GM12878 (cell line): Measurements from ENCODE around the gene MAP3K5.
"Not testable (repeated sequence)": the region's sequence is repeated elsewhere in the genome, so short reads cannot be mapped to it uniquely, and the experiment has no call there.

Source experiments
- FOXM1 ChIP-seq: IDR thresholded peaks from 2 replicates; pipeline ENCODE4 v1.6.1; 2012; ENCODE audit warnings: low read depth, mild to moderate bottlenecking, inconsistent platforms, low read length, moderate library complexity
- MTA2 ChIP-seq: fragments of 450-650 bp; IDR thresholded peaks from 2 replicates; pipeline ENCODE4 v1.6.1; 2016; ENCODE audit warnings: low read depth, mild to moderate bottlenecking, moderate library complexity
- NFYB ChIP-seq: IDR thresholded peaks from 2 replicates; pipeline ENCODE4 v1.6.1; 2011; ENCODE audit warnings: low read depth, mild to moderate bottlenecking, low read length, improper control_type of control experiment, moderate library complexity; ENCODE audit not compliant: insufficient read depth
- SUPT20H ChIP-seq: IDR thresholded peaks from 2 replicates; pipeline ENCODE4 v1.6.1; 2011; ENCODE audit warnings: low read depth, mild to moderate bottlenecking, low read length, moderate library complexity, borderline replicate concordance; ENCODE audit not compliant: control insufficient read depth
- ZSCAN29 ChIP-seq: fragments of 450-650 bp; IDR thresholded peaks from 2 replicates; pipeline ENCODE4 v1.6.1; 2017; ENCODE audit warnings: mild to moderate bottlenecking, moderate library complexity
- TF ChIP-seq, protein P1 (sequence below): fragments of 450-650 bp; IDR thresholded peaks from 2 replicates; pipeline ENCODE4 v1.6.1; 2014; ENCODE audit warnings: mild to moderate bottlenecking
- TF ChIP-seq, protein P2 (sequence below): fragments of 450-650 bp; IDR thresholded peaks from 2 replicates; pipeline ENCODE4 v1.6.1; 2016; ENCODE audit warnings: mild to moderate bottlenecking
- TF ChIP-seq, protein P3 (sequence below): fragments of 450-650 bp; formaldehyde crosslinking; IDR thresholded peaks from 2 replicates; pipeline ENCODE4 v1.5.0; 2022; ENCODE audit warnings: mild to moderate bottlenecking, missing genetic modification characterization

DNA sequence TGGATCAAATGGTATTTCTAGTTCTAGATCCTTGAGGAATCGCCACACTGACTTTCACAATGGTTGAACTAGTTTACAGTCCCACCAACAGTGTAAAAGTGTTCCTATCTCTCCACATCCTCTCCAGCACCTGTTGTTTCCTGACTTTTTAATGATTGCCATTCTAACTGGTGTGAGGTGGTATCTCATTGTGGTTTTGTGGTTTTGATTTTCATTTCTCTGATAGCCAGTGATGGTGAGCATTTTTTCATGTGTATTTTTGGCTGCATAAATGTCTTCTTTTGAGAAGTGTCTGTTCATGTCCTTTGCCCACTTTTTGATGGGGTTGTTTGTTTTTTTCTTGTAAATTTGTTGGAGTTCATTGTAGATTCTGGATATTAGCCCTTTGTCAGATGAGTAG lies 23.3 kb upstream of the MAP3K5 start:
- TF ChIP-seq, protein P1, sequence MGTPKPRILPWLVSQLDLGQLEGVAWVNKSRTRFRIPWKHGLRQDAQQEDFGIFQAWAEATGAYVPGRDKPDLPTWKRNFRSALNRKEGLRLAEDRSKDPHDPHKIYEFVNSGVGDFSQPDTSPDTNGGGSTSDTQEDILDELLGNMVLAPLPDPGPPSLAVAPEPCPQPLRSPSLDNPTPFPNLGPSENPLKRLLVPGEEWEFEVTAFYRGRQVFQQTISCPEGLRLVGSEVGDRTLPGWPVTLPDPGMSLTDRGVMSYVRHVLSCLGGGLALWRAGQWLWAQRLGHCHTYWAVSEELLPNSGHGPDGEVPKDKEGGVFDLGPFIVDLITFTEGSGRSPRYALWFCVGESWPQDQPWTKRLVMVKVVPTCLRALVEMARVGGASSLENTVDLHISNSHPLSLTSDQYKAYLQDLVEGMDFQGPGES = not testable (repeated sequence)
- TF ChIP-seq FOXM1, ZSCAN29, MTA2, SUPT20H, NFYB: not testable (repeated sequence)
- TF ChIP-seq, protein P2, sequence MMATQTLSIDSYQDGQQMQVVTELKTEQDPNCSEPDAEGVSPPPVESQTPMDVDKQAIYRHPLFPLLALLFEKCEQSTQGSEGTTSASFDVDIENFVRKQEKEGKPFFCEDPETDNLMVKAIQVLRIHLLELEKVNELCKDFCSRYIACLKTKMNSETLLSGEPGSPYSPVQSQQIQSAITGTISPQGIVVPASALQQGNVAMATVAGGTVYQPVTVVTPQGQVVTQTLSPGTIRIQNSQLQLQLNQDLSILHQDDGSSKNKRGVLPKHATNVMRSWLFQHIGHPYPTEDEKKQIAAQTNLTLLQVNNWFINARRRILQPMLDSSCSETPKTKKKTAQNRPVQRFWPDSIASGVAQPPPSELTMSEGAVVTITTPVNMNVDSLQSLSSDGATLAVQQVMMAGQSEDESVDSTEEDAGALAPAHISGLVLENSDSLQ = not testable (repeated sequence)
- TF ChIP-seq, protein P3, sequence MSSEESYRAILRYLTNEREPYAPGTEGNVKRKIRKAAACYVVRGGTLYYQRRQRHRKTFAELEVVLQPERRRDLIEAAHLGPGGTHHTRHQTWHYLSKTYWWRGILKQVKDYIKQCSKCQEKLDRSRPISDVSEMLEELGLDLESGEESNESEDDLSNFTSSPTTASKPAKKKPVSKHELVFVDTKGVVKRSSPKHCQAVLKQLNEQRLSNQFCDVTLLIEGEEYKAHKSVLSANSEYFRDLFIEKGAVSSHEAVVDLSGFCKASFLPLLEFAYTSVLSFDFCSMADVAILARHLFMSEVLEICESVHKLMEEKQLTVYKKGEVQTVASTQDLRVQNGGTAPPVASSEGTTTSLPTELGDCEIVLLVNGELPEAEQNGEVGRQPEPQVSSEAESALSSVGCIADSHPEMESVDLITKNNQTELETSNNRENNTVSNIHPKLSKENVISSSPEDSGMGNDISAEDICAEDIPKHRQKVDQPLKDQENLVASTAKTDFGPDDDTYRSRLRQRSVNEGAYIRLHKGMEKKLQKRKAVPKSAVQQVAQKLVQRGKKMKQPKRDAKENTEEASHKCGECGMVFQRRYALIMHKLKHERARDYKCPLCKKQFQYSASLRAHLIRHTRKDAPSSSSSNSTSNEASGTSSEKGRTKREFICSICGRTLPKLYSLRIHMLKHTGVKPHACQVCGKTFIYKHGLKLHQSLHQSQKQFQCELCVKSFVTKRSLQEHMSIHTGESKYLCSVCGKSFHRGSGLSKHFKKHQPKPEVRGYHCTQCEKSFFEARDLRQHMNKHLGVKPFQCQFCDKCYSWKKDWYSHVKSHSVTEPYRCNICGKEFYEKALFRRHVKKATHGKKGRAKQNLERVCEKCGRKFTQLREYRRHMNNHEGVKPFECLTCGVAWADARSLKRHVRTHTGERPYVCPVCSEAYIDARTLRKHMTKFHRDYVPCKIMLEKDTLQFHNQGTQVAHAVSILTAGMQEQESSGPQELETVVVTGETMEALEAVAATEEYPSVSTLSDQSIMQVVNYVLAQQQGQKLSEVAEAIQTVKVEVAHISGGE (CRISPR knock-in tag) = not testable (repeated sequence)
